ENCODE measurements around the gene FOXL2.

The FOXL2 gene

GRCh38 chr3:138944929-138945708, 1.8 kb downstream of the FOXL2 start:
- Histone ChIP-seq H3K4me3 (ENCODE audit: low read depth in 1 of 2, low read length in 1 of 2) (peak overlapping the region; percentile 17 to 27), H3K27ac (no peak overlapping the region), H3K36me3 (no peaks in the 10 kb centered on the region), H3K4me1 (ENCODE audit: control insufficient read depth in 1 of 2, insufficient read depth in 1 of 2, low read depth in 1 of 2, low read length in 1 of 2) (peaks cover 34 to 51% of the 10 kb centered on the region in 2 experiments), H3K27me3 (peaks cover 100% of the 10 kb centered on the region), H3K9me3 (no peaks in the 10 kb centered on the region)
- no peak for TF ChIP-seq CTCF (IDR thresholded peaks at IDR 0.05)

DNA sequence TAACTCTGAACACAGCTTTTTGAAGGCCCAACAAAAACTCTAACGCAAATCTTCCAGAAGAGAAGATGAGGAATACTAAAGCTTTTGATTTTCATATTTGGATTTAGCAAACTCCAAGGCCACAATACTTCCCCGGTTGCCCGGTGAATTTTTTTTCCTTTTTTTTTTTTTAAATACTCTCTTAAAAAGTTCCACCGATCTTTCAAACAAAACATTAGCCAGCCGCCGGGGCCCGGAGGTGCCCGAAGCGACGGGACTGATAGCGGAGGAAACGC, 2.3 kb downstream of the FOXL2 start:
- H3K4me1 ChIP-seq (ENCODE audit: control insufficient read depth in 1 of 2, insufficient read depth in 1 of 2, low read depth in 1 of 2, low read length in 1 of 2): peaks cover 34 to 51% of the 10 kb centered on the region in 2 experiments
- H3K9me3 ChIP-seq: no peaks in the 10 kb centered on the region
- peaks cover 100% of the 10 kb centered on the region for H3K27me3 ChIP-seq
- no peak overlapping the region for H3K27ac ChIP-seq
- H3K36me3 ChIP-seq: no peaks in the 10 kb centered on the region
- no peak for TF ChIP-seq CTCF (IDR thresholded peaks at IDR 0.05)
- peak overlapping the region in 1 of 2 experiments; percentile 27 for H3K4me3 ChIP-seq (ENCODE audit: low read depth in 1 of 2, low read length in 1 of 2)

DNA sequence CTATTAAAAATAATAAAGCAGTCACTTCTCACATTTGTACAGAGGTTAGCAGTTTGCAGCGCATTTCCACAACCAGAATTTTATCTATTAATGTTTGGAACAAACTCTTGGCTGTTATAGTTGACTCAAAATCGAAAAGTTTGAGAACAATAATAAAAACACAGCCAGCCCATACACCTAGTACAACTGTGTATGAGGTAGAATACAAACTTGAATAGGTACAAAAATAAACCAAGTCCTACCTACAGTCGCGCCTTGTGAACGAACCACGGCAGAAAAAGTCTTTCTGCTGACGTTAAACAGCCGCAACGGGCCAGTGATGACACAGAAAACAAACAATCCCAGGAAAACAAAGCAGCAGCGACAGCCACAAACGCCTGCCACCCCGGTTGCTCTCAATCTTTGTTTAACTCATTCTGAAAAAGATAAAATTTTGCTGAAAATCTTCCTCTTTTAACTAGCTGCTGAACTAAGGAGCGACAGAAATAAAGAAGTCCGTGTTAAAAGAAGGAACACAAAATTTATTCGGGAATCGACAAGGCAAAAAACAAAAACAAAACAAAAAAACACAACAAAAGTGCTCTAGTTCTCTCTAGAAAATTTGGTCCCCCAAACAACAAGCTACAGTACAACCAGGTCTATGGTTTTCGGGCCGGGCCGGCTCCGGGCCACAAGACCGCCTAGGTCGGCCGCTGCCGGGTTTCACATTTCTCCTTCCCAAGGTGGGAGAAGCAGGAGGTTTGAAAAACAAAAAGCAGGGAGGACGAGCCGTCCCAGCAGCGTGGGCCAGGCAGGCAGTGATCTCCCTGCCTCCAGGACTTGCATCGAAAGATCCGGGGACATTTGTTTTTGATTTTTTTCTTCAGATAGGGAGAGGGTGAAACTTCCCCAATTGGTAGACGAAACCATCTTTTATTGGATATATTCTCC, 2.9 kb downstream of the FOXL2 start:
- no peaks in the 10 kb centered on the region for H3K9me3 ChIP-seq
- H3K36me3 ChIP-seq: no peaks in the 10 kb centered on the region
- no peak for TF ChIP-seq CTCF (IDR thresholded peaks at IDR 0.05)
- H3K4me3 ChIP-seq (ENCODE audit: low read depth in 1 of 2, low read length in 1 of 2): peak overlapping the region; percentile 18 to 27
- H3K27me3 ChIP-seq: peaks cover 100% of the 10 kb centered on the region
- peaks cover 39 to 56% of the 10 kb centered on the region in 2 experiments for H3K4me1 ChIP-seq (ENCODE audit: control insufficient read depth in 1 of 2, insufficient read depth in 1 of 2, low read depth in 1 of 2, low read length in 1 of 2)
- no peak overlapping the region for H3K27ac ChIP-seq

DNA sequence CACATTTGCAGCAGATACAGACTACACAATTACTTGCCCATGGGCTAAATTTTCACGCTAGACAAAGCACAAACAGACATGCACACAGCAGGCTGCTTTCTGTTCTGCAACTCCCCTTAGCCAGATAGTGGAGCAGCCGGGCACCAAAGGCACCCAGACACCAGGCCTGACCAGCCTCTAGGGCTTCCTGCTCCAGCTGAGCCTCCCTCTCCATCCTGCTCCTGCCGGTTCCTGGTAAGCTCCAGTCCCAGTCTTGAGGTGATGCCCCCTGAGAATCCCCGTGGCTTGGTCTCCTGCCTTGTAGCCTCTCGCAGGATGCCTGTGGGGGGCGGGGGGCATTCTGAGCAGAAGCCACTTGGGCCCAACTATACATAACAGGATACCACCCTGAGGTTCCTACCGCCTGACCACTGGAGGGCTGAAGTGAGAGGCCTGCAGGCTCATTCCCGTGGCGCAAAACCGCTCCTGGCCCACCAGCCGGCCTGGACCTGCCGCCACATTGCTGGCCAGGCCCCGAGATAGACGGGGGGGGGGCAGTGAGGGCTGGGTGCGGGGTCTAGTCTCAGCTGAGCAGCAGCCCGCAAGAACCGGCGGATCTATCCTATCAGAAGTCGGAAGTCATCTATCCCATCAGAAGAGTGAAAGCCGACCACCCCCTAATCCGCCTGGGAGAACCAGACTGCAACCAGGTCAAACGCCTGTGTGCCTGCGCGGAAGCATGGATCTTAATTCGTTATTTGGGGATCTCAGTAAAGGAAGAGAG, 3.9 kb downstream of the FOXL2 start:
- TF ChIP-seq CTCF (IDR thresholded peaks at IDR 0.05): no peak
- Histone ChIP-seq H3K27me3 (peaks cover 100% of the 10 kb centered on the region), H3K36me3 (no peaks in the 10 kb centered on the region), H3K4me3 (ENCODE audit: low read depth in 1 of 2, low read length in 1 of 2) (no peak overlapping the region), H3K9me3 (no peaks in the 10 kb centered on the region), H3K4me1 (ENCODE audit: control insufficient read depth in 1 of 2, insufficient read depth in 1 of 2, low read depth in 1 of 2, low read length in 1 of 2) (peaks cover 49 to 65% of the 10 kb centered on the region in 2 experiments), H3K27ac (no peak overlapping the region)

DNA sequence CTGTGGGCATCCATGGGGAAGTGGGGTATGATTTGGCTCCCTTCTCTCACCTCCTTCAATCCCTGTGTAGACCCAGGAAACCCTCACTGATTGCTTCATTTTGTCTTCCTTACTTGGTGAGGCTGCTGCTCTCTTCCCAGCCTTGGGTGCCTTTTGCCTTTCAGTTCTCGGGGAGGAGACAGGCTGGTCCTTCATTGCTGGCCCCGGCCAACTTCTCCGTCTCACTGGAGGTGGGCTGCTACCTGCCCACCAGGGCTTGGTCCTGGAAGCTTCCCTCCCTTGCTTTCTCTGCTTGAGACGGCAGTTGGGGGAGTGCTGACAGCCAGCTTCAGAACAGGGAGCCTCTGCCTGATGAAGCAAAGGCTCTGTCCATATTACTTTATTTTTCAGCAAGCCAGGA, 4.7 kb downstream of the FOXL2 start:
- TF ChIP-seq CTCF (IDR thresholded peaks at IDR 0.05): no peak
- no peak overlapping the region for H3K27ac ChIP-seq
- H3K4me3 ChIP-seq (ENCODE audit: low read depth in 1 of 2, low read length in 1 of 2): no peak overlapping the region
- peaks cover 57 to 67% of the 10 kb centered on the region in 2 experiments for H3K4me1 ChIP-seq (ENCODE audit: control insufficient read depth in 1 of 2, insufficient read depth in 1 of 2, low read depth in 1 of 2, low read length in 1 of 2)
- H3K9me3 ChIP-seq: no peaks in the 10 kb centered on the region
- peaks cover 100% of the 10 kb centered on the region for H3K27me3 ChIP-seq
- H3K36me3 ChIP-seq: no peaks in the 10 kb centered on the region

Data from neutrophil (primary cell).